22Rv1 (cell line): ENCODE results near the gene CASD1.

ENCODE experiments used
- ZFX ChIP-seq: fragments of 450-650 bp; IDR thresholded peaks from 2 replicates; pipeline ENCODE4 v1.6.1; 2017; ENCODE audit warnings: antibody characterized with exemption, borderline replicate concordance
- TF ChIP-seq, protein P1 (sequence below): fragments of 450-650 bp; IDR thresholded peaks from 2 replicates; pipeline ENCODE4 v1.5.1; 2017; ENCODE audit warnings: mild to moderate bottlenecking

DNA sequence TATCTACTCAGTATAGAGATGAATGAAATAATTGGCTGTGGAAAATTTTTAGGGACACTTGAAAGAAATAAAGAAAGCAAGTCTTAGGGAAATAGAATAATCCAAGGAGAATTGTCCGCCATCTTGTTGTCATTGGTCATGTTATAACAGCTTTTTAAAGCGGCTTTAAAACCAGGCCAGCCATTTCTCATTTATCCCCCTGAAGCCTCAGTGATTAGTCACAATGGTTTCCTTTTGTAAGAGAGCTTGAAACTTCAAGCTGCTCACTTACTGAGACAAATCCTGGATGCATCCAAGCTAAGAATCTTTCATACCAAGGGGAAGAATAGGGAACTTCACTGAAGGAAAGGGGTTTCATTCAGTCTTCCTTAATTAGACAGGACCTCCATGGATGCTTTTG lies 78.5 kb downstream of the CASD1 start:
- TF ChIP-seq, protein P1, sequence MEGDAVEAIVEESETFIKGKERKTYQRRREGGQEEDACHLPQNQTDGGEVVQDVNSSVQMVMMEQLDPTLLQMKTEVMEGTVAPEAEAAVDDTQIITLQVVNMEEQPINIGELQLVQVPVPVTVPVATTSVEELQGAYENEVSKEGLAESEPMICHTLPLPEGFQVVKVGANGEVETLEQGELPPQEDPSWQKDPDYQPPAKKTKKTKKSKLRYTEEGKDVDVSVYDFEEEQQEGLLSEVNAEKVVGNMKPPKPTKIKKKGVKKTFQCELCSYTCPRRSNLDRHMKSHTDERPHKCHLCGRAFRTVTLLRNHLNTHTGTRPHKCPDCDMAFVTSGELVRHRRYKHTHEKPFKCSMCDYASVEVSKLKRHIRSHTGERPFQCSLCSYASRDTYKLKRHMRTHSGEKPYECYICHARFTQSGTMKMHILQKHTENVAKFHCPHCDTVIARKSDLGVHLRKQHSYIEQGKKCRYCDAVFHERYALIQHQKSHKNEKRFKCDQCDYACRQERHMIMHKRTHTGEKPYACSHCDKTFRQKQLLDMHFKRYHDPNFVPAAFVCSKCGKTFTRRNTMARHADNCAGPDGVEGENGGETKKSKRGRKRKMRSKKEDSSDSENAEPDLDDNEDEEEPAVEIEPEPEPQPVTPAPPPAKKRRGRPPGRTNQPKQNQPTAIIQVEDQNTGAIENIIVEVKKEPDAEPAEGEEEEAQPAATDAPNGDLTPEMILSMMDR: no peak
- no peak for TF ChIP-seq ZFX
